CD4-positive, alpha-beta T cell treated with Interleukin-17A for 1 hour (primary cell): Measurements from ENCODE around the gene DLG2.

Experiments
- DNase-seq: peaks from one replicate; pipeline ENCODE4 v3.0.0-alpha.2; 2020

The DLG2 gene

GRCh38 chr11:84608837-84609196 lies 1018.3 kb downstream of the DLG2 start:
- no peak for DNase-seq

DNA sequence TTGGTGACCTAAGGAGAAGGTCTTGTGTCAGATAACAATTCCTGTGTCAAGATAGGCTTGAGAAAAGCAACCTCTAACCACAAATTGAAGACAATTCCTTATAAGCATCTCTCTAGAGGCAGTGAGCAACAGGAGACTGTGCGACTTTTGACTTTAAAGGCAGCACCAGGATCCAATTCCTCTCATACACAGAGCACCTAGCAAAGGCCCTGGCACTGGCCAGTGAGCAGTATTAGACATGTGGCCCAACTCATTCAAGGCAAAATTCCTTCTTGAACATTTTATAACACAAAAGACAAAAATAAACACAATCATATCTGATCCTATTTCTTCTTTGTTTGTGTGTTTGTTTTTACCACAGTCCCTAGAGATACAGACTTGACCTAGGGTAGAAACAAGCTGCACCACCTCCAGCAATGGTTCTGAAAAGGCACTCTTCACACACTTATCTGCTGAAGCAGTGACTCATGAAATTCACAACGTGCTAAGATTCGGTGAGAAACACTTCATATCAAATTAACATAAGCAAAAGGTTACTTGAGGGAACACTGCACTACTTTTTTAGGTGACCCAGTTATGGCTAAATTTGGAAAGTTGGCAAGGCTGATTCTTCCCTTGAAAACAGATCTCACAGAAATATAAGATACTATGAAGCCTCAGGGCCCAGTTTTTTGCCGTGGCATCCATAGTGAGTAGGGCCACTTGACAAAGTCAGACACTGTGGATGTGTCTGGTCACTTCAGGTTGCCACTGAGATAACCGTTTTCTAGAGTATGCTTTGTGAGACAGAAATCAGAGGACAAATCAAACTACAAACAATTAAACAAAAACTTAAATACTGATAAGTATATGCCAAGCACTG lies 1018.9 kb downstream of the DLG2 start:
- no peak for DNase-seq

GRCh38 chr11:84594602-84595001 lies 1032.5 kb downstream of the DLG2 start:
- no peak for DNase-seq

GRCh38 chr11:84590106-84590505 lies 1037.0 kb downstream of the DLG2 start:
- DNase-seq, result no peak

GRCh38 chr11:84588131-84588829 lies 1038.9 kb downstream of the DLG2 start:
- no peak for DNase-seq

- DNase-seq, result no peak
Observed at GRCh38 chr11:84583106-84583505, 1044.0 kb downstream of the DLG2 start.

- no peak for DNase-seq
Observed at GRCh38 chr11:84581083-84581482, 1046.1 kb downstream of the DLG2 start.

GRCh38 chr11:84580428-84580827 lies 1046.7 kb downstream of the DLG2 start:
- no peak for DNase-seq

- no peak for DNase-seq
Observed at GRCh38 chr11:84573868-84574267, 1053.3 kb downstream of the DLG2 start.

DNA sequence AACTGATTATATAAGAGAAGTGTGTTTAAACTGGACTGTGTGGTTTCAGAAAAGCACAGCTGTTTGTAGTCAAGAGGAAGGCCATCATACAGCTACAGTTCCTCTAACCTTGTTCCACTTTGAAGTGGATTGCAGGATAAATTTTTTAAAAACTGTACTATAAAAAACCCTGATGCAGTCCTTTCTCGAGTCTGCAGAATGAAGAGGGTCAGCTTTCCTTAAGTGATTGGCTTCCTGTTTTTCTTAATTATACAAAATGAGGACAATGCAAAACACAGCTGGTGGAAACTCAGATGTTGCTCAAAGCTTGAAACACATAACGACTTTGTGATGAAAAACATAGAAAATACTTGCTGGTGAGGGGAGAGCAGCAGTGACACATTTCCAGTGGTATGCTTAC lies 1060.5 kb downstream of the DLG2 start:
- no peak for DNase-seq

- no peak for DNase-seq
Observed at GRCh38 chr11:84564867-84565184, 1062.3 kb downstream of the DLG2 start.

DNA sequence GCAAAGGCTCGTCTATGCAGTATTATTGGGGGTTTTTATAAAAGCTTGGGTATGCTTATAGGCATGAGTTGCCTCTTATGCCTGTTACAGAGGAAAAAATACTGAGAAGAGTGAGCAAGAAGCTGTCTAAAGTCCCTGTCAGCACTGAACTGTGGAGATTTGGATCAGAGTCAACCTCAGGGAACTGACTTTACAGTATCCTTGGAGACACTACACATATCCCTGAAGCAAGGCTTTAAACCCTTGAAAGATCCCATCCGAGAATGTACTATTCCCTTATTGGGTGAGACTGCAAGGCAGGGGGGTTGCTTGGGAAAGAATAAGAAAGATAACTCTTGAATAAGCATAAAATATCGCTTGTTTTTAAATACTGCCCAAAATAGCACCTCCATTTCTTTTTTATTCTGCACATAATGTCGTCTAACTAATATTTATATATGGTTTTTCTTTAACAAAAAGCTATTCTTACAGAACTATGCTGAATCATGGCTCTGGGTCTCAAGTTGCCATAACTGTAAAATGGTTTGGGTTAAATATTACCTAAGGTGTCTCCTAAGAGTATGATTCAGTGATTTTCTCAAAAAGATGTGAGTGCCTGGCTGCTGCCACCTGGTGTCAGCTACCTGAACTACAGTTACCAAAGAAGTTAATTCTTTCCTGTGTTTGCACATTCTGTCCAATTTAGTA lies 1062.8 kb downstream of the DLG2 start:
- peak; percentile 3 for DNase-seq

DNA sequence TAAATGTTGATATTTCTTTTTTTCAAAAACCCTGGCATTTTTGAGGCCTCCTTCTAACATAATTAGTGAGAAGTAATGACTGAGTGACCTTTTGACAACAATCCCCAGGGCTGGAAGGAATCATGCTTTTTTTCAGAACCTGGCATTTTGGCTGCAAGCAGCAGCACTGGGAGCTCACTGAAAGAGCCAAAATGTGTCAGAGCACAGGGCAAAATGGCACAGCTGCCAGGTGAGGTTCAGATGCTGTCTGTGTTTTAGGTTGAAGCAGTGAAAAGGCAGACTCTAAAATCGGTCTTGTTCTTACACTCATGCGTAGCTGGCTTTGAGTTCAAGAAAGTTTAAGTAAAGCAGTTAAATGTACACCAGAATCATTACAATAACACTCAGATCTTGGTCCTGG lies 1063.8 kb downstream of the DLG2 start:
- no peak for DNase-seq

DNA sequence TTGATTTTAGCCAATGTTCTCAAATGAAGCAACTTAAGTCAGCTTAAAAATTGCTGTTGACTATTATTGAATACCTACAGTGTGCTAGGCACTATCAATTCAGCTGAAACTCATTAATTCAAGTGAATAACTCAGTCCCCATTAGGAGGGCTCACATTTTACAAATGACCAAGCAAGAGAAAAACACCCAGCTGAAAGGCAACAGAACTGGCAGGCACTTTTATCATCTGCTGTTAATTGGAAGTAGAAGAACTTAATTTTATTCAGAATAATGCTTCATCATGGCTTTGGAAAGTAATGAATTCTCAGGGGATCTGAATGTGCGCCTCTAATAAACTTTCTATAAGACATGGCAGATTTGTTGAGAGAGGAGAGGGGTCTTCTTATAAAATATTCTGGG lies 1066.9 kb downstream of the DLG2 start:
- DNase-seq, result no peak

DNA sequence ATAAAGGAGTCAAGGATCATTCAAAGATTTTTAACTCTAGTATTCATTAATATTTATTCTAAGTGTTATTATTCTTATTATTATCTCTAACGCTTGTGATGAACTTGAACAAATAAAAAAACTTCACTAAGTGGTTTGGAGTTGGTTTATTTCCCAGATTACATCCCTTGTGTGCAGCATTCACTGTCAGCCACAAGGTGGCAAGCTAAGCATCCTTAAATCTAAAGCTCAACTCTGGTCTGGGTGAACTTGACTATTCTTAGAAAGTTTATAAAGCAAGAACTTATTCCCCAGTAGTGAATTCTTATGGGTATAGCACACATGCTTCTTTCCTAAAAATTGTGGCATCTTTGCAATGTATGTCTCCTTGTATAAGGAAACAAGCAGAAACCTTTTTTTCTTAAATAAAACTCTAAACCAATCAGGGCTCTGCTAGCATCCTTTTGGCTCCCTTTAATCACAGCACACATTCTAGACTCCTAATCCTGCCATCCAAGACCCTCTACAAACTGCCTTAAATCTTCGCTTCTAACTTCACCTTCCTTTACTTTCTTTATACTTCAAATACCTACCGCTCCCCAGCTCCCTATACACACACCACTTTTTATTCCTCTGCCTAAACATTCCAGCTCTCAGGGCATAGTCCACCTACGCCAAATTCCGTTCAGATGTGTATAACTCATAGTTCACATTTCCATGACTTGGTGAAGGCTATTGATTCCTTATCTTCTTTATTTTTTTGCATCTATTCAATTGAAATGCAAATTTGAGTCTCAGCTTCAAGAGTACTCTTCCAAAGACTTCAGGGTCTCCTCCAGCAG lies 1068.8 kb downstream of the DLG2 start:
- DNase-seq, result no peak

DNA sequence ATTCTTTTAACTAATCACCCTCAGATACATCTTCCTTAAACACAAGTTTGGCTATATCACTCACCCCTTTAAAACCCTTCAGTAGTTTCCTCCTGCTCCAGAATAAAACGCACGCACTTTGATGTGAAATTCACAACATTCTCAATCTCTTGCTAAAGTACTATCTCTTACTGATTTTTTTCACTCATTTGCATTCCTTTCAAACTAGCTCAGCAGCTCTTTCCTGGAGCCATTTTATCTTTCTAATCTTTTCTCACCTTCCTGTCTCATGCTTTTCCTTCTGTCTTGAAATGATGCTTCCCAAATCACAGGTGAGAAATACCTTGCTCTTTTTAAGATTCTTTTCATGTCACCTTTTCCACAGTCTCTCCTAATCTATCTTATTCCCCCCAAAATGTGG lies 1074.4 kb downstream of the DLG2 start:
- no peak for DNase-seq

DNA sequence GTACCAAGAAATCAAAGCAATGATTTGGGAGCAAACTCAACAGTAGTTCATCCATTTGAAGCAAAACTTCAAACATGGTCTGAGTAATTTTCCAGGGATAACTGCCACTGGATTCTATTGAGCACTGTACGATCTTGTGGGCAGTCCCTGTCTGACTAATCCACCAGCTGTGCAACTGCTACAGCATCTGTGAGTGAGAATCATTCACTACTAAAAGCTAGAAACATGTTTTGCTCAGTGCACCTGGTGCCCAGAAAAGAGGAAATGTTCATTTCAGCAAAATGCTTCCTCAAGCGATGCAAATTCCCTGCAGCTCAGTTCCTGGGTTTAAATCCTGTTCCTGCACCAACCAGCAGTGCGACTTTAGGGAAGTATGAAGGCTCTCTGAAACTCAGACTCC lies 1077.9 kb downstream of the DLG2 start:
- DNase-seq, result no peak

GRCh38 chr11:84544566-84544965 lies 1082.6 kb downstream of the DLG2 start:
- no peak for DNase-seq

- no peak for DNase-seq
Observed at GRCh38 chr11:84543367-84544159, 1083.6 kb downstream of the DLG2 start.

- DNase-seq, result no peak
Observed at GRCh38 chr11:84541731-84542340, 1085.3 kb downstream of the DLG2 start.

DNA sequence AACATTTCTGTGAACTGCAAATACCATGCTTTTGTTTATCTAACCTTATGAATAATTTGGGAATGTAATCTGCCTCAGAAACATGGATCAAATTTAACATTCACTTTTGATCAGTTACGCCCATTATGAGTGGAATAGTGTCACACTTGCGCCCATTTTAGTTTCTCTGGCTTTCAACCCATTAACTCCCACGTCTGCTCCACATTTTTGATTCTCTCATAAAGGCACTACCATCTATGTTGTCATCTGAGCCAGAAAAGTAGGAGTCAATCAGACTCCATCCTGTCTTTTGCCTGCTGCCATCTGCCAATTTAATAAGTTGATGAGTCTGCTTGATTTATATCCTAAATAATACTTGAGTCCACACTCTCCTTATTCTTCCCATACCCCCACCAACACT lies 1090.7 kb downstream of the DLG2 start:
- DNase-seq, result no peak

GRCh38 chr11:84532364-84532763 lies 1094.8 kb downstream of the DLG2 start:
- no peak for DNase-seq
